Measurements from ENCODE around the gene IGSF9B.

The IGSF9B gene

DNA sequence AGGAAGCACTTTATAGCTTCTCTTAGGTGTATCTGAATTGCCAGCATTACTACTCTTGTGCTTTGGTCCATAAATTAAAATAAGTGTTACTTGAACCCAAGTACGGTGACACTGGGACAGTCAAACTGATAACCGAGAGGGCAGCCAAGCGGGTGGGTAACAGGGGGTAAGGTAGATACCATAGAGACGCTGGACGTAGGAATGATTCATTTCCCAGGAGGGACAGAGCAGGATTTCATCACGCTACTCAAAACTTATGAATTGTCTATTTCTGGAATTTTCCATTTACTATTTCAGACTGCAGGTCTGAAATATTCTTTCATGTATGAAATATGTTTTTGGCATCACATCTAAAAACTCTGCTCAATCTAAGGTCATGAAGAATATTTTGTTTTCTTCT, 96.6 kb downstream of the IGSF9B start:
- DNase-seq (ENCODE audit: low read depth, low spot score), result no peak

Data from astrocyte of the hippocampus (primary cell).